Measurements from ENCODE around the gene ERG28. TPM values are rescaled to one million over a fixed set of nuclear protein-coding genes. Genes with fewer than 3 reads are reported as not detected.

ERG28 gene
- polyA plus RNA-seq, 1 of the 3 experiments (the other 2 are of a cell fraction), result 14.8 TPM

DNA sequence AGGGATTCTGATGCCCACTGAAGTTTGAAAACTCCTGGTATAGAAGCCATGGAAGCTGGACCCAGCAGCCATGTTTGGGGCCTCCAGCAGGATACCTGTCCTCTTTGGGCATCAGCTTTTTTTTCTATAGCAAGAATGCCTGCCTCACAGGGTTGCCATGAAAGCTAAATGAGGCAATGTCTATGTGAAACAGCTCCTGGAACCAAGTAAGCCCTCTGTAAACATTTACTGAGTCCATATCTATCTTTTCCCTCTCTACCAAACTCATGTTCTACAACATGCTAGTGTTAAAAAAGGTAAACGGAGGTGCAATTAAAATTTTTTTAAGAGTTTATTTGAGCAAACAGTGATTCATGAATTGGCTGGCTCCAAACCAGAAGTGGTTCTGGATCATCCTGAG, 53.6 kb downstream of the ERG28 start:
- 18% methylated on average over 1 of the region's 1 CpG for WGBS (ENCODE audit: low lambda C conversion rate)
- ChIA-PET POLR2A (no interaction called here), CTCF (interaction anchor here (1.7 to 1.8 kb wide), 2 partner anchors 29 to 45 kb away, joined by 5 to 8 read pairs; no protein-coding TSS in a partner anchor)
- H4K20me1 ChIP-seq (ENCODE audit: insufficient read depth), result no peaks in the 10 kb centered on the region
- no peaks in the 10 kb centered on the region for H3K36me3 ChIP-seq (replicated peaks in 1 of 2; ENCODE audit: control insufficient read depth in 1 of 2, insufficient read depth in 2 of 2, low read length in 1 of 2)
- no peaks in the 10 kb centered on the region; a peak in 1 of 4 replicates for H3K4me1 ChIP-seq (ENCODE audit: control insufficient read depth in 1 of 2, insufficient read depth in 2 of 2, low read depth in 1 of 2, low read length in 1 of 2)
- TF ChIP-seq SMC3 (IDR thresholded peaks at IDR 0.05; ENCODE audit: low read depth, low read length) (no peak), TCF12 (IDR thresholded peaks at IDR 0.05) (no peak), RFX5 (IDR thresholded peaks at IDR 0.05; ENCODE audit: low read length) (no peak), TEAD4 (IDR thresholded peaks at IDR 0.05; ENCODE audit: borderline replicate concordance, insufficient read depth) (no peak), POLR2AphosphoS5 (IDR thresholded peaks at IDR 0.05; ENCODE audit: low read depth, low read length) (no peak), SIN3A (IDR thresholded peaks at IDR 0.05; ENCODE audit: borderline replicate concordance, low read depth, low read length) (no peak), FOSL2 (IDR thresholded peaks at IDR 0.05; ENCODE audit: borderline replicate concordance, low read depth) (no peak), RCOR1 (IDR thresholded peaks at IDR 0.05; ENCODE audit: low read length) (no peak)
- TF ChIP-seq, protein P1, sequence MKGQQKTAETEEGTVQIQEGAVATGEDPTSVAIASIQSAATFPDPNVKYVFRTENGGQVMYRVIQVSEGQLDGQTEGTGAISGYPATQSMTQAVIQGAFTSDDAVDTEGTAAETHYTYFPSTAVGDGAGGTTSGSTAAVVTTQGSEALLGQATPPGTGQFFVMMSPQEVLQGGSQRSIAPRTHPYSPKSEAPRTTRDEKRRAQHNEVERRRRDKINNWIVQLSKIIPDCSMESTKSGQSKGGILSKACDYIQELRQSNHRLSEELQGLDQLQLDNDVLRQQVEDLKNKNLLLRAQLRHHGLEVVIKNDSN (IDR thresholded peaks at IDR 0.05; ENCODE audit: borderline replicate concordance, low read depth), result no peak
- TF ChIP-seq, protein P2, sequence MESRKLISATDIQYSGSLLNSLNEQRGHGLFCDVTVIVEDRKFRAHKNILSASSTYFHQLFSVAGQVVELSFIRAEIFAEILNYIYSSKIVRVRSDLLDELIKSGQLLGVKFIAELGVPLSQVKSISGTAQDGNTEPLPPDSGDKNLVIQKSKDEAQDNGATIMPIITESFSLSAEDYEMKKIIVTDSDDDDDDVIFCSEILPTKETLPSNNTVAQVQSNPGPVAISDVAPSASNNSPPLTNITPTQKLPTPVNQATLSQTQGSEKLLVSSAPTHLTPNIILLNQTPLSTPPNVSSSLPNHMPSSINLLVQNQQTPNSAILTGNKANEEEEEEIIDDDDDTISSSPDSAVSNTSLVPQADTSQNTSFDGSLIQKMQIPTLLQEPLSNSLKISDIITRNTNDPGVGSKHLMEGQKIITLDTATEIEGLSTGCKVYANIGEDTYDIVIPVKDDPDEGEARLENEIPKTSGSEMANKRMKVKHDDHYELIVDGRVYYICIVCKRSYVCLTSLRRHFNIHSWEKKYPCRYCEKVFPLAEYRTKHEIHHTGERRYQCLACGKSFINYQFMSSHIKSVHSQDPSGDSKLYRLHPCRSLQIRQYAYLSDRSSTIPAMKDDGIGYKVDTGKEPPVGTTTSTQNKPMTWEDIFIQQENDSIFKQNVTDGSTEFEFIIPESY (IDR thresholded peaks at IDR 0.05; ENCODE audit: borderline replicate concordance, low read depth), result no peak
- TF ChIP-seq, protein P3, sequence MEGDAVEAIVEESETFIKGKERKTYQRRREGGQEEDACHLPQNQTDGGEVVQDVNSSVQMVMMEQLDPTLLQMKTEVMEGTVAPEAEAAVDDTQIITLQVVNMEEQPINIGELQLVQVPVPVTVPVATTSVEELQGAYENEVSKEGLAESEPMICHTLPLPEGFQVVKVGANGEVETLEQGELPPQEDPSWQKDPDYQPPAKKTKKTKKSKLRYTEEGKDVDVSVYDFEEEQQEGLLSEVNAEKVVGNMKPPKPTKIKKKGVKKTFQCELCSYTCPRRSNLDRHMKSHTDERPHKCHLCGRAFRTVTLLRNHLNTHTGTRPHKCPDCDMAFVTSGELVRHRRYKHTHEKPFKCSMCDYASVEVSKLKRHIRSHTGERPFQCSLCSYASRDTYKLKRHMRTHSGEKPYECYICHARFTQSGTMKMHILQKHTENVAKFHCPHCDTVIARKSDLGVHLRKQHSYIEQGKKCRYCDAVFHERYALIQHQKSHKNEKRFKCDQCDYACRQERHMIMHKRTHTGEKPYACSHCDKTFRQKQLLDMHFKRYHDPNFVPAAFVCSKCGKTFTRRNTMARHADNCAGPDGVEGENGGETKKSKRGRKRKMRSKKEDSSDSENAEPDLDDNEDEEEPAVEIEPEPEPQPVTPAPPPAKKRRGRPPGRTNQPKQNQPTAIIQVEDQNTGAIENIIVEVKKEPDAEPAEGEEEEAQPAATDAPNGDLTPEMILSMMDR (IDR thresholded peaks at IDR 0.05), result no peak
- H3K9me2 ChIP-seq, result no peaks in the 10 kb centered on the region
- H3K4me2 ChIP-seq, result no peak overlapping the region
- no peaks in the 10 kb centered on the region for H3K9me3 ChIP-seq
- H3K4me3 ChIP-seq (ENCODE audit: low read depth in 2 of 2, low read length in 1 of 2), result no peak overlapping the region
- H3F3A ChIP-seq (replicated peaks; ENCODE audit: insufficient read depth), result no peaks in the 10 kb centered on the region
- H3K79me2 ChIP-seq (ENCODE audit: insufficient read depth), result no peaks in the 10 kb centered on the region
- H3K27ac ChIP-seq (ENCODE audit: low read depth in 2 of 2, low read length in 1 of 2), result no peak overlapping the region
- no peak overlapping the region for H2AFZ ChIP-seq (ENCODE audit: low read depth)
- H3K9ac ChIP-seq, result no peak overlapping the region
- H3K27me3 ChIP-seq (ENCODE audit: insufficient read depth), result peaks cover 43% of the 10 kb centered on the region
- DNase-seq, result no peak

DNA sequence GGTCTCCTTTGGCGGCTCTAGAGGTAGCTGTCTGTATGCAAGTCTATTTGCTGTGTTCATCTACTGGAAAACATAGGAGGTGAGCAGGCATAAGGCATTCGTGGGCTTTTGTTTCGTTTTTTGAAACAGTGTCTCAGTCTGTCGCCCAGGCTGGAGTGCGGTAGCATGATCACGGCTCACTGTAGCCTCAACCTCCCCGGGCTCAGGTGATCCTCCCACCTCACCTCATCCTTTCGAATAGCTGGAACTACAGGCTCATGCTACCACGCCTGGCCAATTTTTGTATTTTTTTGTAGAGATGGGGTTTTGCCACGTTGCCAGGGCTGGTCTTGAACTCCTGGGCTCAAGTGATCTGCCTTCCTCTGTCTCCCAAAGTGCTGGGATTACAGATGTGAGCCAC, 54.8 kb downstream of the ERG28 start:
- no peak overlapping the region for H3K27ac ChIP-seq (ENCODE audit: low read depth in 2 of 2, low read length in 1 of 2)
- CTCF ChIA-PET, result interaction anchor here (1.7 to 2.8 kb wide), 3 partner anchors 28 to 48 kb away, joined by 5 to 11 read pairs (median 8); no protein-coding TSS in a partner anchor
- H3K4me1 ChIP-seq (ENCODE audit: control insufficient read depth in 1 of 2, insufficient read depth in 2 of 2, low read depth in 1 of 2, low read length in 1 of 2), result no peaks in the 10 kb centered on the region; a peak in 1 of 4 replicates
- TF ChIP-seq, protein P4, sequence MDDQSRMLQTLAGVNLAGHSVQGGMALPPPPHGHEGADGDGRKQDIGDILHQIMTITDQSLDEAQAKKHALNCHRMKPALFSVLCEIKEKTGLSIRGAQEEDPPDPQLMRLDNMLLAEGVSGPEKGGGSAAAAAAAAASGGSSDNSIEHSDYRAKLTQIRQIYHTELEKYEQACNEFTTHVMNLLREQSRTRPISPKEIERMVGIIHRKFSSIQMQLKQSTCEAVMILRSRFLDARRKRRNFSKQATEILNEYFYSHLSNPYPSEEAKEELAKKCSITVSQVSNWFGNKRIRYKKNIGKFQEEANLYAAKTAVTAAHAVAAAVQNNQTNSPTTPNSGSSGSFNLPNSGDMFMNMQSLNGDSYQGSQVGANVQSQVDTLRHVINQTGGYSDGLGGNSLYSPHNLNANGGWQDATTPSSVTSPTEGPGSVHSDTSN (IDR thresholded peaks at IDR 0.05), result no peak
- TF ChIP-seq RCOR1 (IDR thresholded peaks at IDR 0.05; ENCODE audit: low read length), result no peak
- TF ChIP-seq GABPA (IDR thresholded peaks at IDR 0.05; ENCODE audit: low read depth), result no peak
- TF ChIP-seq RXRA (IDR thresholded peaks at IDR 0.05; ENCODE audit: borderline replicate concordance, low read depth), result no peak
- no peak for TF ChIP-seq MEF2A (IDR thresholded peaks at IDR 0.05; ENCODE audit: borderline replicate concordance, low read depth)
- TF ChIP-seq NRF1 (IDR thresholded peaks at IDR 0.05; ENCODE audit: low read depth, low read length), result no peak
- no peak for DNase-seq
- no peak overlapping the region for H3K4me3 ChIP-seq (ENCODE audit: low read depth in 2 of 2, low read length in 1 of 2)
- no peaks in the 10 kb centered on the region for H3K79me2 ChIP-seq (ENCODE audit: insufficient read depth)
- H3F3A ChIP-seq (replicated peaks; ENCODE audit: insufficient read depth), result no peaks in the 10 kb centered on the region
- H4K20me1 ChIP-seq (ENCODE audit: insufficient read depth), result no peaks in the 10 kb centered on the region
- H3K36me3 ChIP-seq (replicated peaks in 1 of 2; ENCODE audit: control insufficient read depth in 1 of 2, insufficient read depth in 2 of 2, low read length in 1 of 2), result no peaks in the 10 kb centered on the region
- WGBS (ENCODE audit: low lambda C conversion rate), result 47% methylated on average over 9 of the region's 10 CpGs
- H3K9me3 ChIP-seq, result no peaks in the 10 kb centered on the region
- H2AFZ ChIP-seq (ENCODE audit: low read depth), result no peak overlapping the region
- POLR2A ChIA-PET, result no interaction called here
- H3K9me2 ChIP-seq, result no peaks in the 10 kb centered on the region
- H3K27me3 ChIP-seq (ENCODE audit: insufficient read depth), result peaks cover 35% of the 10 kb centered on the region; the same call in 1 of the 2 replicates
- no peak overlapping the region for H3K4me2 ChIP-seq
- no peak overlapping the region for H3K9ac ChIP-seq

All from SK-N-SH (cell line).